HUES6 (cell line): ENCODE data around the gene KASH5.

Experiments
- H3K27ac ChIP-seq: 2 replicates; pipeline ENCODE4 v1.7.0; 2013; ENCODE audit warnings: low read depth, mild to moderate bottlenecking, low read length, inconsistent platforms
- H3K27me3 ChIP-seq: 2 replicates; pipeline ENCODE4 v1.6.1; 2013; ENCODE audit warnings: low read length; ENCODE audit not compliant: control insufficient read depth, insufficient read depth
- H3K36me3 ChIP-seq: 2 replicates; pipeline ENCODE4 v1.6.1; 2013; ENCODE audit warnings: low read length; ENCODE audit not compliant: control insufficient read depth, insufficient read depth
- H3K4me1 ChIP-seq: 2 replicates; pipeline ENCODE4 v1.6.1; 2013; ENCODE audit warnings: low read length; ENCODE audit not compliant: control insufficient read depth, insufficient read depth
- H3K4me3 ChIP-seq: 2 replicates; pipeline ENCODE4 v1.5.1; 2013; ENCODE audit warnings: low read depth, low read length
- H3K9ac ChIP-seq: one replicate; pipeline ENCODE4 v1.6.1; 2013; ENCODE audit warnings: mild to moderate bottlenecking, low read length
- H3K9me3 ChIP-seq: 2 replicates; pipeline ENCODE4 v1.6.1; 2013; ENCODE audit warnings: low read depth, low read length; ENCODE audit not compliant: control insufficient read depth, insufficient read depth

The KASH5 gene

GRCh38 chr19:49383599-49383998 is 4.5 kb upstream of the KASH5 start:
- Histone ChIP-seq H3K9ac (no peak overlapping the region), H3K4me3 (no peak overlapping the region), H3K27ac (no peak overlapping the region), H3K4me1 (no peaks in the 10 kb centered on the region), H3K27me3 (no peaks in the 10 kb centered on the region), H3K36me3 (no peaks in the 10 kb centered on the region), H3K9me3 (peaks cover 9% of the 10 kb centered on the region)

GRCh38 chr19:49389406-49389805 is 1.4 kb downstream of the KASH5 start:
- H3K4me3 ChIP-seq = no peak overlapping the region
- H3K9ac ChIP-seq = no peak overlapping the region
- H3K27ac ChIP-seq = no peak overlapping the region

GRCh38 chr19:49390131-49390928 is 2.3 kb downstream of the KASH5 start:
- Histone ChIP-seq H3K4me3 (no peak overlapping the region), H3K9ac (no peak overlapping the region), H3K27me3 (peaks cover 4% of the 10 kb centered on the region; the same call in 1 of the 2 replicates), H3K27ac (no peak overlapping the region), H3K9me3 (no peaks in the 10 kb centered on the region), H3K36me3 (no peaks in the 10 kb centered on the region), H3K4me1 (peaks cover 7% of the 10 kb centered on the region; the same call in 1 of the 2 replicates)

More at GRCh38 chr19:49389406-49389805, 1.4 kb downstream of the KASH5 start:
- peaks cover 4% of the 10 kb centered on the region; the same call in 1 of the 2 replicates for H3K27me3 ChIP-seq
- H3K9me3 ChIP-seq = no peaks in the 10 kb centered on the region
- H3K4me1 ChIP-seq = peaks cover 7% of the 10 kb centered on the region; the same call in 1 of the 2 replicates
- no peaks in the 10 kb centered on the region for H3K36me3 ChIP-seq

GRCh38 chr19:49390929-49391359 is 2.9 kb downstream of the KASH5 start:
- Histone ChIP-seq H3K9me3 (no peaks in the 10 kb centered on the region), H3K27ac (no peak overlapping the region), H3K4me1 (peaks cover 7% of the 10 kb centered on the region; the same call in 1 of the 2 replicates), H3K4me3 (no peak overlapping the region), H3K36me3 (no peaks in the 10 kb centered on the region), H3K27me3 (peaks cover 4% of the 10 kb centered on the region; the same call in 1 of the 2 replicates), H3K9ac (no peak overlapping the region)

GRCh38 chr19:49391581-49392399 is 3.7 kb downstream of the KASH5 start:
- no peak overlapping the region for H3K9ac ChIP-seq
- H3K4me3 ChIP-seq = no peak overlapping the region
- no peaks in the 10 kb centered on the region for H3K36me3 ChIP-seq
- no peak overlapping the region for H3K27ac ChIP-seq
- H3K4me1 ChIP-seq = peaks cover 7% of the 10 kb centered on the region; the same call in 1 of the 2 replicates
- H3K9me3 ChIP-seq = no peaks in the 10 kb centered on the region
- peaks cover 4% of the 10 kb centered on the region; the same call in 1 of the 2 replicates for H3K27me3 ChIP-seq

- Histone ChIP-seq H3K9ac (no peak overlapping the region), H3K4me1 (peaks cover 17% of the 10 kb centered on the region), H3K36me3 (no peaks in the 10 kb centered on the region), H3K27ac (no peak overlapping the region), H3K9me3 (no peaks in the 10 kb centered on the region), H3K4me3 (no peak overlapping the region), H3K27me3 (peaks cover 4% of the 10 kb centered on the region; the same call in 1 of the 2 replicates)
Observed at GRCh38 chr19:49393881-49394280, 5.8 kb downstream of the KASH5 start.

- no peak overlapping the region for H3K27ac ChIP-seq
- peaks cover 22% of the 10 kb centered on the region for H3K4me1 ChIP-seq
- H3K4me3 ChIP-seq = no peak overlapping the region
- no peaks in the 10 kb centered on the region for H3K36me3 ChIP-seq
- H3K9me3 ChIP-seq = no peaks in the 10 kb centered on the region
- peaks cover 3% of the 10 kb centered on the region; the same call in 1 of the 2 replicates for H3K27me3 ChIP-seq
- H3K9ac ChIP-seq = no peak overlapping the region
Observed at GRCh38 chr19:49395581-49396407, 7.7 kb downstream of the KASH5 start.

- no peak overlapping the region for H3K27ac ChIP-seq
- H3K4me1 ChIP-seq = peaks cover 22% of the 10 kb centered on the region
- H3K9me3 ChIP-seq = no peaks in the 10 kb centered on the region
- no peaks in the 10 kb centered on the region; the same call in 1 of the 2 replicates for H3K27me3 ChIP-seq
- H3K9ac ChIP-seq = no peak overlapping the region
- H3K36me3 ChIP-seq = no peaks in the 10 kb centered on the region
- no peak overlapping the region for H3K4me3 ChIP-seq
Observed at GRCh38 chr19:49396738-49397505, 8.9 kb downstream of the KASH5 start.

GRCh38 chr19:49398001-49398615 is 10.1 kb downstream of the KASH5 start:
- Histone ChIP-seq H3K27ac (no peak overlapping the region), H3K4me3 (no peak overlapping the region), H3K4me1 (peaks cover 23% of the 10 kb centered on the region), H3K9me3 (no peaks in the 10 kb centered on the region), H3K9ac (no peak overlapping the region), H3K27me3 (no peaks in the 10 kb centered on the region), H3K36me3 (no peaks in the 10 kb centered on the region)
